HT1080 (cell line): ENCODE measurements around the gene IL22RA1. TPM values are rescaled to one million over a fixed set of nuclear protein-coding genes. Genes with fewer than 3 reads are reported as not detected.

ENCODE experiments used
- DNase-seq: peaks from one replicate; pipeline ENCODE4 v3.0.0-alpha.2; 2015; ENCODE audit warnings: low read depth
- total RNA-seq: library from RNA; depleted of rRNA; stranded (reverse); fragments of >200 nt; shearing (Covaris generic); gene quantifications from 2 replicates; pipeline ENCODE4 v1.2.3, GENCODE V29; 2014

Gene IL22RA1
- total RNA-seq, 1 experiment from 2014 or later, result 0.64 TPM

DNA sequence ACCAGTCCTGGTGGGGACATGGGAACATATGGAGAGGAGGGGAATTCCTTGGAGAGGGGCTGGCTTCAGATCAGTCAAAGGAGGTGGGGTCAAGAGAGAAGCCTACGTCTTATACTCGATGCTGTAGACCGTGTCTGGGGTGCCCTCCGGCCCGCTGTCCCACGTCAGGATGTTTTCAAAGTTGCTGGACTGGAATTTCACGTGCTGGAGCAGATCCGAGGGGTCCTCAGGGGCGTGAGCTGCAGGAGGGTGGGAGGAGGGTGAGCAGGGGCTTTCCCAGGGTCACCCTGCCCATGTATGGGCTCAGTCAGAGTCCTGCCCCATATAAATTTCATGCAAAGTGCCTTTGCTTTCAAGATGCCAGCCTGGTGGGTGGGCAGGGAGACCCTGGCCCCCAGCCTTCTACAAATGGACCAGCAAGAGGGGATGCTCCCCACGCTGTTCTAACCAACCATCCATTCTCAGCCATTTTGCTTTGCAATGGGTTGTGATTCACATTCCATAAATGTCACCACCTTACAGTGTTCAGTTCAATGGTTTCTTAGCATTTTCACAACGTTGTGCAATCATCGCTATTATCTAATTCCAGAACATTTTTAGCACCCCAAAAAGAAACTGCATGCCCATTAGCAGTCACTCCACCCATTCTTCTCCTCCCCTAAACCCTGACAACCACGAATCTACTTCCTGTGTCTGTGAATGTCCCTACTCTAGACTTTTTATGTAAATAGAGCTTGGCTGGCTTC lies 4.3 kb downstream of the IL22RA1 start:
- no peak for DNase-seq

- DNase-seq, result no peak
Measured at GRCh38 chr1:24136956-24137539, 5.9 kb downstream of the IL22RA1 start.

DNA sequence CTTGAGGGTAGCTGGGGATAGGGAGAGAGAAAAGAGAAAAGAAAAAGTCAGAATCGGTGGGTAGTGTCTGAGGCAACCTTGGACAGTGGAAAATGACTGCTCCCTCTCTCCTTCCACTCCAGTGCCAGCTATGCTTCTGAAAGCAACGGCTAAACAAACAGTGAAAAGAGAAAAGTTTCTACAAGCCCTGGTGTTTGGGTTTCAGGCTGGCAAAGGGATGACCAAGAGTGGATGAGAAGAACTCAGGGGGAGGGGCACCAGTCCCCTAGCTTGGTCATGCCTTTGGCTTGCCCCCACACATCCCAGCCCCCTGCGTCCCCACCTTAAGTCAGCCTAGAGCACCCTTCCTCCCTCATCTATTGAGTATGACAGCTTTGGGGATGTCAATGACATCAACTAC lies 8.6 kb downstream of the IL22RA1 start:
- DNase-seq, result no peak

GRCh38 chr1:24133819-24134218 lies 9.1 kb downstream of the IL22RA1 start:
- no peak for DNase-seq

DNA sequence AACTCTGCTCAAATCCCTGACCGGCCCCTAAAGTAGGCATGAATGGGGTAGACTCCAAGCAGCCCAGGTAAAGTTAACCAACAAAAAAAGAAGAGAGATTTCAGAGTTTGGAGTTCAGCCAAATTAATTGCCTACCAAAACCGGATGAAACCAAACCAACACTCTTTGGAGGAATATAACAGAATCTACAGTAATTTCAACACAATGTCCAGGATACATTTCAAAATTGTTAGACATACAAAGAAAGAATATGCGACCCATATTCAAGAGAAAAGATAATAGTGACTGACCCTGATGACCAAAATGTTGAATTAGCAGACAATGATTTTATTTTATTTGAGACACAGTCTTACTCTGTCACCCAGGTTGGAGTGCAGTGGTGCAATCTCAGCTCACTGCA lies 12.6 kb downstream of the IL22RA1 start:
- no peak for DNase-seq

DNA sequence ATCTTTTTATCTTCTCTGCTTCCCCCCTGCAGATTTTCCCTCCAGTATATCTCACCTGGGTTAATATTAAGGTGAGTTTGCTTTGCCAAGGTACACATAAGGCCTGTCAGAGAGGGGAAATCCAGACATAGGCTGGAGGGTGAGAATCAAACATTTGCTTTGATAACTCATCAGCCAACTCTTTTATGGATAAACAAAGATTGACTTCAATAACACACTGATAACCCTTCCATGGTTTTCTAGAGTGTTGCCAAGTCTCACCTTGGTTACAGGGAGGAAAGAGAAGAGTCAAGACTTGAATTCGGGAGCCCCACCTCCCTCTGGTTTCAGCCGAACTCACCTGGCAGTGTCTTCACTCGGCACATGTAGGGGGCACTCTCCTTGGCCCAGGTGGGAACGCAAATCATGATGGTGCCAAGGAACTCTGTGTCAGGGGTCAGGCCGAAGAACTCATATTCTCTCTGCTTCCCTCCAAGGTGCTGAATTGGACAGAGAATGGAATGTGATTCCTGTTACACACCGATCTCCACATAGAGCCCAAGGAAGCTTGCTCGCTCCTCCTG lies 15.1 kb downstream of the IL22RA1 start:
- no peak for DNase-seq

DNA sequence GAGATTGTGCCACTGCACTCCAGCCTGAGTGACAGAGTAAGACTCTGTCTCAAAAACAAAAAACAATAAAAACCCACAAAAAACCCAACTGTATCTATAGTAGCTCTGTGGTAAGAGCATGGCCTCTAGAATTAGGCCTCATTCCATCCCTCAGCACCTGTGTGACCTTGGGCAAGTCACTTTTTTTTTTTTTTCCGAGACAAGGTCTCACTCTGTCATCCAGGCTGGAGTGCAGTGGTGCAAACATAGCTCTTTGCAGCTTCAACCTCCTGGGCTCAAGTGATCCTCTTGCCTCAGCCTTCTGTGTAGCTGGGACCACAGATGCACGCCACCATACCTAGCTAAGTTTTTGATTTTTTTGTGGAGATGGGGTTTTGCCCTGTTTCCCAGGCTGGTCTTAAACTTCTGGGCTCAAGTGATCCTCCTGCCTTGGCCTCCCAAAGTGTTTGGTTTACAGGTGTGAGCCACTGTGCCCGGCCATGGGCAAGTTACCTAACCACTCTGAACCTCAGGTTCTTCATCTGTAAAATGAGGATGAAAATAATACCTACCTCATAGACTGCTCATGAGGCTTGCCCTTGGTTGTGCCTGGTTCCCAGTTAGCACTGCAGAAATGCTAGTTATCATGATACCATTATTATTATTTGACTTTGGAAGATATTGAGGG lies 15.7 kb downstream of the IL22RA1 start:
- DNase-seq, result no peak

GRCh38 chr1:24126672-24127023 lies 16.3 kb downstream of the IL22RA1 start:
- no peak for DNase-seq

DNA sequence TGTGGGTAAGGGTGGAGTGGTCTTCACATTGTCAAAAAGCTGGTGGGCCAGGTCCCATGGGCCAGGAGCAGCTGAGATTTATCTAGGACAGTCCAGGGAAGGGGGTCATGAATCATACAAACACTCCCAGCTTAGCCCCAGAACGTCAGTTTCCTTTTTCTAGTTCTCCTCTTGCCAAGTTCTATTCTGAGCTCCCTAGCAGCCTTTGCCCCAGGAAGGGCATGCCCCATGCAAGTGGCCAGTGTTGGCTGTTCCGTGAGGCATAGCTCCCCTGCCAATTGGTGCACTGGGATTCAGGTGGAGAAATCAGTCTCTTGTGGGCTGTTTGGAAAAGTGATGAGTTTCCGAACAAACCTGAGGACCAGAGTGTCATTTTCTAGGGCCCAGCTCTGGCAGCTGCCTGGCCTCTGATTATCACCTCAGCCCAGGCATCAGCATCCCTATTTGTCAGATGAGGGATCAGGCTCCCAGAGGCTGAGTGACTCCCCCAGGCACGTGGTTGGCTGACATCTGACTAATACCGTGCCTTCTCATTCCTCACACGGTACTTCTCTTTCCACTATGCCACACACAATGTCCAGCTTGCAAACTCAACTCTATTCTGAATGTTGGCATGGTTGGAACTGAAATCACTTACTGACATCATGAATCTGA lies 16.8 kb downstream of the IL22RA1 start:
- peak; percentile 23 for DNase-seq

GRCh38 chr1:24125456-24125855 lies 17.5 kb downstream of the IL22RA1 start:
- DNase-seq, result no peak

- DNase-seq, result no peak
Measured at GRCh38 chr1:24124980-24125379, 18.0 kb downstream of the IL22RA1 start.

GRCh38 chr1:24123611-24124010 lies 19.3 kb downstream of the IL22RA1 start:
- no peak for DNase-seq

DNA sequence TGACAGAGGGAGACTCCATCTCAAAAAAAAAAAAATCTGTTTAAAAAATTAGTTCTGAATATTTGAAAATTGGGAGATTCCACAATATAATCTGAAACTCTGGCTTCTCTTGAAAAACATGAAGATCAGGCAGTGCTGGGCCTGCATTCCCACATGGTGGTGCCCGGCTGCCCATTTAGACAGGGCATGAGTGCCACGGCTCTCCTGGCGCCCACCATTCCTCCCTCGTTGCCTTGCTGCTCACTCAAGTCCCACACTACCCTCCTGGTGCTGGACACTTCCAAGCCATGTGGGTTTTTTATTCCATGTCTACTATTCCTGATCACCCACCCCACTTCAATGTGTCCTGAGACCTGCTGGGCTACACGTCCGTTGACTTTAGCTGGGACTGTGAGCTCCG lies 20.2 kb downstream of the IL22RA1 start:
- no peak for DNase-seq

GRCh38 chr1:24121406-24121805 lies 21.5 kb downstream of the IL22RA1 start:
- DNase-seq, result no peak

DNA sequence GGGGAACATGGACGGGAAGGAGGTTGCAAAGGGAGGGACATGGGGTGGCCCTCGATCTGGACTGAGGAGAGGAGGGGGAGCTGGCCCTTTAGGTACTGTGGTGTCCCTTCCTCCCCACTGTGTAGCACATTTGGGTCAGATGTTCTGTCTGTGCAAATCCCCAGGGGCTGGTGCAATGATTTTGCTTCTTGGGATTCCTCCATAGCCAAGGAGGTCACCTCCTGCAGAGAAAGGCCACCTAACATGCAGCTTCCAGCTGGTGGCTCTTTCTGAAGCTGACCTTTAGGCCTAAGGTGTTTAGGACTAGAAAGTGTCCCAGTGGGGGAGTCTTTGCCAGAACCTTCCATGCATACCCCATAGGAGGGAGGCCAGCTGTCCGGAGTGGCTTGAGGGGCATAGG lies 22.0 kb downstream of the IL22RA1 start:
- no peak for DNase-seq

DNA sequence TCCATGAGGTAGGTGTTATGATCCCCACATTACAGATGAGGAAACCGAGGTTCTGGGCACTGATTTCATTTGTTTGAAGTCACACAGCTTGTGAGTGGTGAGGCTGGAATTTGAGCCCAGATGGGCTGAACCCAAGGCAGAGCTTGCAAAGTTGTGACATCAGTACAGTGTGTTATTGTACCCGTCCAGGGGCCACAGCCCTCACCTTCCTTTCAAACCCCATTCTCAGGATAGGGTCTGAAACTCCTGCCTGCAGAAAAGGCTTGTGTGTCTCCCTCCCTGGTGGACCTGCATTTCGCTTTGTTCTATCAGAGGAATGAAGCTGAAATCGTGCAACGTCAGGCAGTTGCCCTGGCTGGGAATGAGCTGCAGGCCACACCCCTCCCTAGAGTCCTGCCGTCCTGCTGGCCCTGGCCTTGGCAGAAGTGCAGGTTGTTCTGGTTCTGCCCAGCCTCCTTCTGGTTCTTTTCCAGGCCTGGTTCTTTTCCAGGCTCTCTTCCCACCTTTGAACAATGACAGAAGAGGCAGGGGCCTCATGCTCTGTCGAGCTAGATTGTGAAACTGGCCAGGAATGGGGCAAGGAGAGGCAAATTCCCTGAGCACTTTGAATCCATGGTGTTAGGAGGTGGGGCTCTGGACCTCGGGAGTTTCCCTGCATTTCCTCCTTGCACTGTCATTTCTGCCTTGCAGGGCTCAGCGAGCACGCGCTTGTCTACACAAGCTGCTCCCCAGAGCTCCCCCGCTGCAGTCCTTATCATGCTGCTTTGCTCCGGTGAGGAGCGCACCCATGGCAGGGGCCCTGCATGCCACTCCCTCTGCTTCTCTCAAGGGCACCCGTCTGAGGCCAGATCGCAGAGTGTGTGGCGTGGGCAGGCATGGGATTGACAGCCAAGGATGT lies 22.8 kb downstream of the IL22RA1 start:
- DNase-seq, result no peak

GRCh38 chr1:24119489-24119858 lies 23.5 kb downstream of the IL22RA1 start:
- no peak for DNase-seq

DNA sequence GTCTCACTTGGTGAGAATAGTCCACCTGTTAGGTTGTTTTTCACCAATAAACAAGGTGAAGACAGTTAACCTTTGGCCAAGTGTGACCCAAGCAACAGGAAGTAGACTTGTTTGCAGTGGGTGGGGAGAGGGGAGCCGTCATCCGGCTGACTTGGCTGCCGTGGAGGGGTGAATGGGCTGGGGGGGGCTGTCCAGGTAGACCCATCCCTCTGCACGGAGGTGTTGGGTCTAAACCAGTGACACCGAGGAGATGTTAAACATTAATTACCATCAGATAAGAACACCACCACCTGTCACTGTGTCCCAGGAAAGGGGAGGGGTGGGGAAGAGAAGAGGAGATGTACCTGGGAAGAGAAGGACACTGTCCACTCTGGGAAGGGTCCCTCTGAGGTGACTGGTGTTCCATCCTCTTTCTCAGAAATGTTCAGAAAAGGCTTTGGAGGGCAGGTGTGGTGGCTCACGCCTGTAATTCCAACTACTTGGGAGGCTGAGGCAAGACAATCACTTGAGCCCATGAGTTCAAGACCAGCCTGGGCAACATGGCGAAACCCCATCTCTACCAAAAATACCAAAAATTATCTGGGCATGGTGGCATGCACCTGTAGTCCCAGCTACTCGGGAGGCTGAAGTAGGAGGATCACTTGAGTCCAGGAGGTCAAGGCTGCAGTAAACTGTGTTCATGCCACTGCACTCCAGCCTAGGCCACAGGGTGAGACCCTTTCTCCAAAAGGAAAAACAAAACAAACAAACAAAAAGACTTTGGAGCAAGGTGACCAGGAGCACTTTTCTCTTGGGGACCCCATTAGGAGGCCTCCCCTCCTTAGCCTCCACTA lies 24.3 kb downstream of the IL22RA1 start:
- DNase-seq, result no peak

GRCh38 chr1:24117722-24118409 lies 25.1 kb downstream of the IL22RA1 start:
- DNase-seq, result peak; percentile 47
